ENCODE measurements around the gene GARIN1A.
"Not testable (repeated sequence)": the region's sequence is repeated elsewhere in the genome, so short reads cannot be mapped to it uniquely, and the experiment has no call there.

GARIN1A gene

GRCh38 chr7:128671992-128672391 lies at the start of gene GARIN1A:
TSS of gene GARIN1A (plus strand) at chr7:128672292. CDS start at chr7:128672398, 106 bp downstream.
- TF ChIP-seq CTCF (IDR thresholded peaks at IDR 0.05; ENCODE audit: borderline replicate concordance, insufficient read depth, low read depth, low read length), result no peak
- no peak within 1 kb of the TSS for H3K4me3 ChIP-seq (ENCODE audit: low read depth, low read length)

DNA sequence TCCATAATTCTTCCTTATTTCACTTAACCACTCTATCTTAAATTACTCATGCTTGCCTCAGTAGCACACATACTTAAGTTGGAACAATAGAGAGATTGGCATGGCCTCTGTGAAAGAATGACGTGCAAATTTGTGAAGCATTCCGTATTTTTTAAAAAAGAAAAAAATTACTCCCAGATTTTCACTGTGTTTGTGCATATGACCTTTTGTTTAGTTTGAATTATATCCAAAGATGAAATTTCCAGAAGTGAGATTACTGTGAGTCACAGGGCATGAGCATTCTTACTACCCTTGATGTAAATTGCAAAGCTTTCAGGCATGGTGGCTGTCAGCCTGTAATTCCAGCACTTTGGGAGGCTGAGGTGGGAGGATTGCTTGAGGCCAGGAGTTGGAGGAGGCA lies 45.0 kb upstream of the GARIN1A start:
- H3K4me3 ChIP-seq (ENCODE audit: low read depth, low read length), result not testable (repeated sequence)

DNA sequence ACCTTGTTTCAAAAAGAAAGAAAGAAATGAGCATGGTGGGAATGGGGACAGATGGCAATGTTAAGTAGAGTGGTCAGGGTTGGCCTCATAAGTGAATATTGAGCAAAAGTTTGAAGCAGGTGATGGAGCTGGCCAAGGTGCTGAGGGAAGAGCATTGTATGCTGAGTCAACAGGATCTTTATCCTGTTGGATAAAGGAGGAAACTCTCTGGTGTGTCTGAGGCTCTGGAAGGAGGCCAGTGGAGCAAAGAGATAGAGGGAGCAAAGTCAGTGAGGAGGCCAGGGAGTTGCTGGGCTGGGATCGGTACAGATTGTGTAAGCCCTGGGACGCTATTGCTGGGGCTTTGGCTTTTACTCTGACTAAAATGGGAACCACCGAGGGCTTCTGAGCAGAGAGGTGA lies 38.2 kb upstream of the GARIN1A start:
- not testable (repeated sequence) for H3K4me3 ChIP-seq (ENCODE audit: low read depth, low read length)

- not testable (repeated sequence) for H3K4me3 ChIP-seq (ENCODE audit: low read depth, low read length)
Observed at GRCh38 chr7:128645206-128645605, 26.9 kb upstream of the GARIN1A start.

DNA sequence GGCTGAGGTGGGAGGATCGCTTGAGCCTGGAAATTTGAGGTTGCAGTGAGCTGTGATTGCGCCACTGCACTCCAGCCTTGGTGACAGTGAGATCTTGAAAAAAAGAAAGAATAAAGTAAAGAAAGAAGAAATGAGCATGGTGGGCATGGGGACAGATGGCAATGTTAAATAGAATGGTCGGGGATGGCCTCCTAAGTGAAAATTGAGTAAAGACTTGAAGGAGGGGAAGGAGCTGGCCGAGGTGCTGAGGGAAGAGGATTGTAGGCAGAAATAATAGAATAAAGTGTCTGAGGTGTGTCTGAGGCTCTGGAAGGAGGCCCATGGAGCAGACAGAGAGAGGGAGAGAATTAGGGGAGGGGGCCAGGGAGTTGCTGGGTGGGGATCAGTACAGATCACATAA lies 26.2 kb upstream of the GARIN1A start:
- H3K4me3 ChIP-seq (ENCODE audit: low read depth, low read length), result not testable (repeated sequence)

DNA sequence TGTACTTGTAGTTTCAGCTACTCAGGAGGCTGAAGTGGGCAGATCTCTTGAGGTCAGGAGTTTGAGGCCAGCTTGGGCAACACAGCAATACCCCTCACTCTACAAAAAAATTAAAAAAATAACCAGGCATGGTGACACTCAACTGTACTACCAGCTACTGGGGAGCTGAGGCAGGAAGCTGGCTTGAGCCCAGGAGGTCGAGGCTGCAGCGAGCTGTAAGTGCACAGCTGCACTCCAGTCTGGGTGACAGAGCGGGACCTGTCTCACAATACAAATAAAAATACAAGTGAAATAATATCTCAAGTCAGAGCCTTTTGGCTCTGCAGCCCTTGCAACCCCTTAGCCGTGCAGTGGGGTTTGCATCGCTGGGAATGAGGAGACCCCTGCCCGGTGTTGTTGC lies 25.2 kb upstream of the GARIN1A start:
- not testable (repeated sequence) for H3K4me3 ChIP-seq (ENCODE audit: low read depth, low read length)

GRCh38 chr7:128651096-128651495 lies 21.0 kb upstream of the GARIN1A start:
- not testable (repeated sequence) for H3K4me3 ChIP-seq (ENCODE audit: low read depth, low read length)

- H3K4me3 ChIP-seq (ENCODE audit: low read depth, low read length), result not testable (repeated sequence)
Observed at GRCh38 chr7:128652606-128653005, 19.5 kb upstream of the GARIN1A start.

DNA sequence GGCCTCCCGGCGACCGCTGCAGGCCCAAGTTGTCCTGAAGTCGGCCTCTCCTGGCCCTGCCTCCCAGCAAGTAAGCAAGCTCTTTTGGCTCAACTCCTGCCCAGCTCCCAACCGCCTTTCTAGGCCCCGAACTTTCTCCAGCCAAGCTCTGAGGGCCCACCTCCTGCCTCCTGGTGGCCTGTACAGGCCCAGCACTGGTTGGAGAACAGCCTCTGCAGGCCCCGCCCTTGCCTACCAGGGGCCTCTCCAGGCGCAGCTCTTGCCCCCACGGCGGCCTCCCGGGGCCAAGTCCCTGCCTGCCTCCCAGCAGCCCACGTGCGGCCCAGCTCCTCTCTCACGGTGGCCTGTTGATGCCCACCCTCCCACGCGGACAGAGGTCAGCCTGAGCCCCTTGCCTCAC lies 18.9 kb upstream of the GARIN1A start:
- not testable (repeated sequence) for H3K4me3 ChIP-seq (ENCODE audit: low read depth, low read length)

GRCh38 chr7:128654080-128654479 lies 18.0 kb upstream of the GARIN1A start:
- H3K4me3 ChIP-seq (ENCODE audit: low read depth, low read length), result not testable (repeated sequence)

- not testable (repeated sequence) for H3K4me3 ChIP-seq (ENCODE audit: low read depth, low read length)
Observed at GRCh38 chr7:128654501-128654900, 17.6 kb upstream of the GARIN1A start.

GRCh38 chr7:128658428-128658827 lies 13.7 kb upstream of the GARIN1A start:
- not testable (repeated sequence) for H3K4me3 ChIP-seq (ENCODE audit: low read depth, low read length)

GRCh38 chr7:128660596-128660995 lies 11.5 kb upstream of the GARIN1A start:
- H3K4me3 ChIP-seq (ENCODE audit: low read depth, low read length), result no peak overlapping the region
- TF ChIP-seq CTCF (IDR thresholded peaks at IDR 0.05; ENCODE audit: borderline replicate concordance, insufficient read depth, low read depth, low read length), result no peak

DNA sequence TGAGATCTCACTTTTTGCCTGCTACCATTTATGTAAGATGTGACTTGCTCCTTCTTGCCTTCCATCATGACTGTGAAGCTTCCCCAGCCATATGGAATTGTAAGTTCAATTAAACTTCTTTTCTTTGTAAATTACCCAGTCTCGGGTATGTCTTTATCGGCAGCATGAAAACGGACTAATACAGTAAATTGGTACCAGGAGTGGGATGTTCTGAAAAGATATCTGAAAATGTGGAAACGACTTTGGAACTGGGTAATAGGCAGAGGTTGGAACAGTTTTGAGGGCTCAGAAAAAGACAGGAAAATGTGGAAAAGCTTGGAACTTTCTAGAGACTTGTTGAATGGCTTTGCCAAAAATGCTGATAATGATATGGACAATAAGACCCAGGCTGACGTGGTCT lies 10.6 kb upstream of the GARIN1A start:
- no peak overlapping the region for H3K4me3 ChIP-seq (ENCODE audit: low read depth, low read length)
- TF ChIP-seq CTCF (IDR thresholded peaks at IDR 0.05; ENCODE audit: borderline replicate concordance, insufficient read depth, low read depth, low read length), result no peak

Data from GM12875 (cell line).